Activated naive CD4-positive, alpha-beta T cell treated with anti-CD3 and anti-CD28 coated beads, Interleukin-2, amount 10 ng/mL, durations not matched to agents 7 days and 5 days (primary cell): ENCODE measurements around the gene AKR1C1.
"Not testable (repeated sequence)": the region's sequence is repeated elsewhere in the genome, so short reads cannot be mapped to it uniquely, and the experiment has no call there.

Experiments
- CTCF ChIA-PET: fragments of 350-600 bp; sonication (Branson Sonifier 250); formaldehyde crosslinking; loops from one replicate; lab custom pipeline; 2021; ENCODE audit warnings: antibody characterized with exemption; lab: Charles Lee
- DNase-seq: peaks from one replicate; pipeline ENCODE4 v3.0.0-alpha.2; 2020
- H3K27ac Mint-ChIP-seq: one replicate; pipeline ENCODE4 v1.8.0; 2021; ENCODE audit warnings: mild to moderate bottlenecking, moderate library complexity, mixed read lengths
- H3K27me3 Mint-ChIP-seq: one replicate; pipeline ENCODE4 v1.8.0; 2021; ENCODE audit warnings: mild to moderate bottlenecking, mixed read lengths
- H3K36me3 Mint-ChIP-seq: one replicate; pipeline ENCODE4 v1.8.0; 2021; ENCODE audit warnings: mixed read lengths
- H3K4me1 Mint-ChIP-seq: one replicate; pipeline ENCODE4 v1.8.0; 2021; ENCODE audit warnings: mixed read lengths
- H3K4me3 Mint-ChIP-seq: one replicate; pipeline ENCODE4 v1.8.0; 2021; ENCODE audit warnings: mild to moderate bottlenecking, moderate library complexity, mixed read lengths
- H3K9me3 Mint-ChIP-seq: one replicate; pipeline ENCODE4 v1.8.0; 2021; ENCODE audit warnings: mixed read lengths

Gene AKR1C1

GRCh38 chr10:4984223-4984622 is 21.0 kb downstream of the AKR1C1 start:
- no peak overlapping the region for H3K4me3 Mint-ChIP-seq
- H3K36me3 Mint-ChIP-seq: no peaks in the 10 kb centered on the region
- no peak for DNase-seq
- peaks cover 16% of the 10 kb centered on the region for H3K27me3 Mint-ChIP-seq
- H3K4me1 Mint-ChIP-seq: no peaks in the 10 kb centered on the region
- CTCF ChIA-PET: interaction anchor here (4.8 kb wide), 1 partner anchor 134 kb away, joined by 28 read pairs; no protein-coding TSS in a partner anchor
- no peak overlapping the region for H3K27ac Mint-ChIP-seq
- H3K9me3 Mint-ChIP-seq: no peaks in the 10 kb centered on the region

GRCh38 chr10:4984971-4985594 is 21.9 kb downstream of the AKR1C1 start:
- H3K9me3 Mint-ChIP-seq: no peaks in the 10 kb centered on the region
- H3K4me3 Mint-ChIP-seq: no peak overlapping the region
- H3K36me3 Mint-ChIP-seq: no peaks in the 10 kb centered on the region
- no peak overlapping the region for H3K27ac Mint-ChIP-seq
- CTCF ChIA-PET: interaction anchor here (4.8 kb wide), 1 partner anchor 135 kb away, joined by 28 read pairs; no protein-coding TSS in a partner anchor
- H3K27me3 Mint-ChIP-seq: peaks cover 16% of the 10 kb centered on the region
- DNase-seq: no peak
- H3K4me1 Mint-ChIP-seq: no peaks in the 10 kb centered on the region

GRCh38 chr10:4988000-4988641 is 24.9 kb downstream of the AKR1C1 start:
- H3K4me3 Mint-ChIP-seq, H3K36me3 Mint-ChIP-seq, H3K27me3 Mint-ChIP-seq, DNase-seq, H3K4me1 Mint-ChIP-seq, H3K9me3 Mint-ChIP-seq, CTCF ChIA-PET, H3K27ac Mint-ChIP-seq: not testable (repeated sequence)

GRCh38 chr10:4990217-4990616 is 27.0 kb downstream of the AKR1C1 start:
- H3K4me3 Mint-ChIP-seq: no peak overlapping the region
- no peaks in the 10 kb centered on the region for H3K36me3 Mint-ChIP-seq
- H3K27ac Mint-ChIP-seq: no peak overlapping the region
- no peaks in the 10 kb centered on the region for H3K27me3 Mint-ChIP-seq
- no peaks in the 10 kb centered on the region for H3K4me1 Mint-ChIP-seq
- no peak for DNase-seq
- H3K9me3 Mint-ChIP-seq: no peaks in the 10 kb centered on the region
- CTCF ChIA-PET: no interaction called here

- H3K27ac Mint-ChIP-seq, H3K4me1 Mint-ChIP-seq, H3K4me3 Mint-ChIP-seq, DNase-seq, H3K36me3 Mint-ChIP-seq, H3K27me3 Mint-ChIP-seq, CTCF ChIA-PET, H3K9me3 Mint-ChIP-seq: not testable (repeated sequence)
Observed at GRCh38 chr10:4991463-4991862, 28.2 kb downstream of the AKR1C1 start.

GRCh38 chr10:4992564-4992963 is 29.3 kb downstream of the AKR1C1 start:
- DNase-seq, H3K4me1 Mint-ChIP-seq, H3K36me3 Mint-ChIP-seq, H3K4me3 Mint-ChIP-seq, CTCF ChIA-PET, H3K9me3 Mint-ChIP-seq, H3K27me3 Mint-ChIP-seq, H3K27ac Mint-ChIP-seq: not testable (repeated sequence)

GRCh38 chr10:4994260-4994659 is 31.0 kb downstream of the AKR1C1 start:
- H3K36me3 Mint-ChIP-seq, H3K27ac Mint-ChIP-seq, H3K4me3 Mint-ChIP-seq, DNase-seq, H3K4me1 Mint-ChIP-seq, CTCF ChIA-PET, H3K9me3 Mint-ChIP-seq, H3K27me3 Mint-ChIP-seq: not testable (repeated sequence)

- peaks cover 4% of the 10 kb centered on the region for H3K27me3 Mint-ChIP-seq
- H3K27ac Mint-ChIP-seq: no peak overlapping the region
- no peak overlapping the region for H3K4me3 Mint-ChIP-seq
- CTCF ChIA-PET: no interaction called here
- no peaks in the 10 kb centered on the region for H3K9me3 Mint-ChIP-seq
- no peaks in the 10 kb centered on the region for H3K4me1 Mint-ChIP-seq
- no peak for DNase-seq
- H3K36me3 Mint-ChIP-seq: no peaks in the 10 kb centered on the region
Observed at GRCh38 chr10:4998671-4999070, 35.5 kb downstream of the AKR1C1 start.

GRCh38 chr10:5002013-5002727 is 39.0 kb downstream of the AKR1C1 start:
- Mint-ChIP-seq H3K27ac (no peak overlapping the region), H3K9me3 (no peaks in the 10 kb centered on the region), H3K36me3 (no peaks in the 10 kb centered on the region), H3K4me3 (no peak overlapping the region), H3K27me3 (peaks cover 4% of the 10 kb centered on the region), H3K4me1 (no peaks in the 10 kb centered on the region)
- CTCF ChIA-PET: no interaction called here
- no peak for DNase-seq

GRCh38 chr10:5003127-5004029 is 40.2 kb downstream of the AKR1C1 start, which contains the start of gene AKR1C2:
TSS of gene AKR1C2 (minus strand) at chr10:5003857. CDS start at chr10:5003835, 22 bp downstream.
- DNase-seq, CTCF ChIA-PET, H3K27ac Mint-ChIP-seq, H3K4me3 Mint-ChIP-seq, H3K36me3 Mint-ChIP-seq, H3K9me3 Mint-ChIP-seq, H3K4me1 Mint-ChIP-seq: not testable (repeated sequence)
- peaks cover 10% of the 10 kb centered on the region for H3K27me3 Mint-ChIP-seq

GRCh38 chr10:5004030-5004385 is 40.8 kb downstream of the AKR1C1 start:
- H3K27me3 Mint-ChIP-seq: peaks cover 13% of the 10 kb centered on the region
- H3K27ac Mint-ChIP-seq, CTCF ChIA-PET, H3K4me3 Mint-ChIP-seq, H3K9me3 Mint-ChIP-seq, H3K4me1 Mint-ChIP-seq, DNase-seq, H3K36me3 Mint-ChIP-seq: not testable (repeated sequence)

- DNase-seq, CTCF ChIA-PET, H3K27ac Mint-ChIP-seq, H3K4me3 Mint-ChIP-seq, H3K9me3 Mint-ChIP-seq, H3K4me1 Mint-ChIP-seq, H3K36me3 Mint-ChIP-seq: not testable (repeated sequence)
- peaks cover 15% of the 10 kb centered on the region for H3K27me3 Mint-ChIP-seq
Observed at GRCh38 chr10:5004501-5004900, 41.3 kb downstream of the AKR1C1 start.

- H3K4me3 Mint-ChIP-seq, H3K4me1 Mint-ChIP-seq, H3K36me3 Mint-ChIP-seq, DNase-seq, H3K27ac Mint-ChIP-seq, CTCF ChIA-PET, H3K9me3 Mint-ChIP-seq: not testable (repeated sequence)
- peaks cover 15% of the 10 kb centered on the region for H3K27me3 Mint-ChIP-seq
Observed at GRCh38 chr10:5008857-5009548, 45.8 kb downstream of the AKR1C1 start.

- H3K4me3 Mint-ChIP-seq, H3K9me3 Mint-ChIP-seq, CTCF ChIA-PET, DNase-seq, H3K4me1 Mint-ChIP-seq, H3K36me3 Mint-ChIP-seq: not testable (repeated sequence)
- Mint-ChIP-seq H3K27ac (peak overlapping the region; percentile 37), H3K27me3 (peaks cover 15% of the 10 kb centered on the region)
Observed at GRCh38 chr10:5010043-5010442, 46.8 kb downstream of the AKR1C1 start.
